HL-60 (cell line): ENCODE data around the gene ZNF48.

ENCODE experiments used
- DNase-seq, 2 experiments: peaks; one replicate each; pipeline ENCODE4 v3.0.0-alpha.2; 2010 to 2020; ENCODE audit warnings: low read depth in 1 of 2, low spot score in 1 of 2
- H3K27ac ChIP-seq: fragments of 250-450 bp; sonication (Bioruptor Pico); replicated peaks from 2 replicates; pipeline ENCODE4 v1.5.1; 2020; ENCODE audit warnings: mild to moderate bottlenecking, moderate library complexity
- H3K27me3 ChIP-seq: fragments of 250-450 bp; sonication (Bioruptor Pico); 2 replicates; pipeline ENCODE4 v1.5.1; 2021; ENCODE audit warnings: mild to moderate bottlenecking, moderate library complexity; ENCODE audit not compliant: insufficient read depth, poor library complexity, severe bottlenecking
- H3K4me3 ChIP-seq: replicated peaks from 2 replicates; pipeline ENCODE4 v1.5.1; 2011; ENCODE audit warnings: mild to moderate bottlenecking, control low read depth, low read length; ENCODE audit not compliant: insufficient read depth
- GABPA ChIP-seq: IDR thresholded peaks from 2 replicates; pipeline ENCODE4 v1.6.1; 2012; ENCODE audit warnings: low read depth
- POLR2AphosphoS5 ChIP-seq: IDR thresholded peaks from 2 replicates; pipeline ENCODE4 v1.6.1; 2012; ENCODE audit warnings: low read depth
- SPI1 ChIP-seq: IDR thresholded peaks from 2 replicates; pipeline ENCODE4 v1.6.1; 2012; ENCODE audit warnings: low read depth, mild to moderate bottlenecking, borderline replicate concordance
- TF ChIP-seq, protein P1 (sequence below): IDR thresholded peaks from 2 replicates; pipeline ENCODE4 v1.6.1; 2012; ENCODE audit warnings: low read depth; ENCODE audit not compliant: insufficient replicate concordance
- TF ChIP-seq, protein P2 (sequence below): IDR thresholded peaks from one replicate; pipeline ENCODE4 v1.5.1; 2011; ENCODE audit warnings: low read length, control low read depth, inconsistent platforms; ENCODE audit not compliant: insufficient read depth

The ZNF48 gene

DNA sequence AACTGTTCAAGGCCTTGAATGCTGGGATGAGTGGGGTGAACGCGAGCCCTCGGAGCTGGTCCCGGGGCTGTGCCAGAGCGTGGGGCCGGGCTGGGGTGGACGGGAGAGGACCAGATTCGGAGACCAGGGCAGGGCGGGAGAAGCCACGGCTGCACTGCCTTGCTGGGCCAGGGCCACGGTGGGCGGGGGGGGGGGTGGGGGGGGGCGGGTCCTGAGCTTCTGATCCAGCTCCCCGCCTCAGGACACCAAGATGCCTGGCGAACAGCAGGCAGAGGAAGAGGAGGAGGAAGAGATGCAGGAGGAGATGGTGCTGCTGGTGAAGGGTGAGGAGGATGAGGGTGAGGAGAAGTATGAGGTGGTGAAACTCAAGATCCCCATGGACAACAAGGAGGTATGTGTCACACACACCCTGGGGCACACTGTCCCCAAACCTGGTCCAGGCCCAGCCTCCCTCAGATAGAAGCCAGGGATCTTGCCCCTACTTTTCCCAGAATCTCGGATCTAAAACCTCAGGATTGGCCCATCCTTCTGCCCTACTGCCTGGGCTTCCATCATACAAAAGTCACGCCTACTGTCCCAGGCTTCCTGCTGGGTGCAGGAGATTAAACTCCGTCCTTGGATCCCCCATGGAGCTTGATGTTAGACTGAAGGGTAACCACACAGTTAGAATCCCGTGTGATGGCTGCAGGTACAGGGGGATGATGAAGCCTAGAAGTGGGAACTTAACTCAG is 12.7 kb downstream of the ZNF48 start:
- TF ChIP-seq SPI1: no peak
- TF ChIP-seq, protein P1, sequence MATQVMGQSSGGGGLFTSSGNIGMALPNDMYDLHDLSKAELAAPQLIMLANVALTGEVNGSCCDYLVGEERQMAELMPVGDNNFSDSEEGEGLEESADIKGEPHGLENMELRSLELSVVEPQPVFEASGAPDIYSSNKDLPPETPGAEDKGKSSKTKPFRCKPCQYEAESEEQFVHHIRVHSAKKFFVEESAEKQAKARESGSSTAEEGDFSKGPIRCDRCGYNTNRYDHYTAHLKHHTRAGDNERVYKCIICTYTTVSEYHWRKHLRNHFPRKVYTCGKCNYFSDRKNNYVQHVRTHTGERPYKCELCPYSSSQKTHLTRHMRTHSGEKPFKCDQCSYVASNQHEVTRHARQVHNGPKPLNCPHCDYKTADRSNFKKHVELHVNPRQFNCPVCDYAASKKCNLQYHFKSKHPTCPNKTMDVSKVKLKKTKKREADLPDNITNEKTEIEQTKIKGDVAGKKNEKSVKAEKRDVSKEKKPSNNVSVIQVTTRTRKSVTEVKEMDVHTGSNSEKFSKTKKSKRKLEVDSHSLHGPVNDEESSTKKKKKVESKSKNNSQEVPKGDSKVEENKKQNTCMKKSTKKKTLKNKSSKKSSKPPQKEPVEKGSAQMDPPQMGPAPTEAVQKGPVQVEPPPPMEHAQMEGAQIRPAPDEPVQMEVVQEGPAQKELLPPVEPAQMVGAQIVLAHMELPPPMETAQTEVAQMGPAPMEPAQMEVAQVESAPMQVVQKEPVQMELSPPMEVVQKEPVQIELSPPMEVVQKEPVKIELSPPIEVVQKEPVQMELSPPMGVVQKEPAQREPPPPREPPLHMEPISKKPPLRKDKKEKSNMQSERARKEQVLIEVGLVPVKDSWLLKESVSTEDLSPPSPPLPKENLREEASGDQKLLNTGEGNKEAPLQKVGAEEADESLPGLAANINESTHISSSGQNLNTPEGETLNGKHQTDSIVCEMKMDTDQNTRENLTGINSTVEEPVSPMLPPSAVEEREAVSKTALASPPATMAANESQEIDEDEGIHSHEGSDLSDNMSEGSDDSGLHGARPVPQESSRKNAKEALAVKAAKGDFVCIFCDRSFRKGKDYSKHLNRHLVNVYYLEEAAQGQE: no peak
- no peak for TF ChIP-seq POLR2AphosphoS5
- TF ChIP-seq GABPA: no peak
- TF ChIP-seq, protein P2, sequence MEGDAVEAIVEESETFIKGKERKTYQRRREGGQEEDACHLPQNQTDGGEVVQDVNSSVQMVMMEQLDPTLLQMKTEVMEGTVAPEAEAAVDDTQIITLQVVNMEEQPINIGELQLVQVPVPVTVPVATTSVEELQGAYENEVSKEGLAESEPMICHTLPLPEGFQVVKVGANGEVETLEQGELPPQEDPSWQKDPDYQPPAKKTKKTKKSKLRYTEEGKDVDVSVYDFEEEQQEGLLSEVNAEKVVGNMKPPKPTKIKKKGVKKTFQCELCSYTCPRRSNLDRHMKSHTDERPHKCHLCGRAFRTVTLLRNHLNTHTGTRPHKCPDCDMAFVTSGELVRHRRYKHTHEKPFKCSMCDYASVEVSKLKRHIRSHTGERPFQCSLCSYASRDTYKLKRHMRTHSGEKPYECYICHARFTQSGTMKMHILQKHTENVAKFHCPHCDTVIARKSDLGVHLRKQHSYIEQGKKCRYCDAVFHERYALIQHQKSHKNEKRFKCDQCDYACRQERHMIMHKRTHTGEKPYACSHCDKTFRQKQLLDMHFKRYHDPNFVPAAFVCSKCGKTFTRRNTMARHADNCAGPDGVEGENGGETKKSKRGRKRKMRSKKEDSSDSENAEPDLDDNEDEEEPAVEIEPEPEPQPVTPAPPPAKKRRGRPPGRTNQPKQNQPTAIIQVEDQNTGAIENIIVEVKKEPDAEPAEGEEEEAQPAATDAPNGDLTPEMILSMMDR: no peak
- H3K27ac ChIP-seq: peak overlapping the region; percentile 77
- peak overlapping the region; percentile 77 for H3K4me3 ChIP-seq
- no peak for DNase-seq
- no peaks in the 10 kb centered on the region for H3K27me3 ChIP-seq

DNA sequence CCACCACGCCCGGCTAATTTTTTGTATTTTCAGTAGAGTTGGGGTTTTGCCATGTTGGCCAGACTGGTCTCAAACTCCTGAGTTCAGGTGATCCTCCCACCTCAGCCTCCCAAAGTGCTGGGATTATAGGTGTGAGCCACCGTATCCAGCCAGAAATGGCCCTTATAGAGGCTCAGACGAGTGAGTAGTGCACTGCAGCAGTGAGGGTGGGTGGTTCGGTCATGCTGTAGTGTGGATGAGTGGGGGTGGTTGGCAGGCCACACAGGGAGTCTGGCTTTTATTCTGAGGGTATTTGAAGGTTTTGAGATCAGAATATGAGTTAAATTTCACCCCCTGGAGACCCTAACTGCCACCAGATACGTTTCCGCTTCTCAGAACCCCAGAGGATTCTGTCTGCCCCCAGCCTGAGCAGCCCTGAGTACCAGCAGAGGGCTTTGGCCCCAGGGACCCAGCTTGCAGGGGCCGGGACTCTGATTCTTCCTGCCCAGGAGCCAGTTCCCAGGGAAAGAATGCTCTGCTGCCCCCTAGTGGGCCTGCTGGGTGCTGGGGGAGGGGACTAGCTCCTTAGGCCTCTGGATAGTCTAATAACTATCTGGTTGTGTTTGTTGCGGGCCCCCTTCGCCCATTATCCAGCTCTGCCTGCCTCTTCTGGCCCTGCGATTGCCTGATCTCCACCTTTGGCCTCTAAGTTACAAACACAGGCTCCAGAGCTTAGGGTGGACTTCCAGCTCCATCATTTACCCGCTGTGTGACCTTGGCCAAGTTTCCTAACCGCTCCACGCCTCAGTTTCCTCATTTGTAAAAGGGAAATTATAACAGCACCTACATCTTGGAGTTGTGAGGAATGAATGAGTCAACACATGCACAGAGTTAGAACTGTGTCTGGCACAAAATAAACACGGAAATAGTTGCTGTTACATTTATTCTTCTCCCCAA is 14.2 kb downstream of the ZNF48 start:
- H3K27me3 ChIP-seq: no peaks in the 10 kb centered on the region
- TF ChIP-seq, protein P2: peak; percentile 93
- no peak for TF ChIP-seq POLR2AphosphoS5
- H3K4me3 ChIP-seq: no peak overlapping the region
- peak; percentile 63 to 93 for DNase-seq
- H3K27ac ChIP-seq: peak overlapping the region; percentile 32; the same call in 1 of the 2 replicates

DNA sequence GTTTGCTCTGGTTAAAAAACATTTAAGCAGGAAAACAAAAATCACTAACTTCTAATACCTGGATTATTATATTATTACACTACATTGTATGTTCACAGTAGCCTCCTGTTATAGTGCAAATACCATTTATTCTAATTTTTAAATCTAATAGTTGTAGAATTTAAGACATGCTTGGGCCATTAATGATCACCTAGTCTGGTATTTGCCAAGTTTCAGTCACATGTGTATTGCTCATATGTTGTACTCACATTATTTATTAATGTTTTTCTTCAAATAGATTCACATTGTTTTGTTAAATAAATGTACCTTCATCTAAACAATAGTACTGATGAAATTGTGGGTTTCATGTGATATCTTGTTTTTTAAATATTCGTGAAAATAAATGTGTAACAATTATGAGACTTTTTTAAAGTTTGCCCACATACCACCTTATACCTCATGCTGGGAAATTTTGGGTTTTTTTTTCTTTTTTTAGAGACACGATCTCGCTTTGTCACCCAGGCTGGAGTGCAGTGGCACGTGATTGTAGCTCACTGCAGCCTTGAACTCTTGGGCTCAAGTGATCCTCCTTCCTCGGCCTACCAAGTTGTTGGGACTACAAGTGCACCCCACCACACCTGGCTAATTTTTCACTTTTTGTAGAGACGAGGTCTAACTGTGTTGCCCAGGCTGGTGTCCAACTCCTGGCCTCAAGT is 18.0 kb downstream of the ZNF48 start:
- Histone ChIP-seq H3K27ac (no peak overlapping the region), H3K4me3 (no peak overlapping the region), H3K27me3 (no peaks in the 10 kb centered on the region)
- TF ChIP-seq, protein P2: no peak
- TF ChIP-seq SPI1: no peak
- no peak for DNase-seq

DNA sequence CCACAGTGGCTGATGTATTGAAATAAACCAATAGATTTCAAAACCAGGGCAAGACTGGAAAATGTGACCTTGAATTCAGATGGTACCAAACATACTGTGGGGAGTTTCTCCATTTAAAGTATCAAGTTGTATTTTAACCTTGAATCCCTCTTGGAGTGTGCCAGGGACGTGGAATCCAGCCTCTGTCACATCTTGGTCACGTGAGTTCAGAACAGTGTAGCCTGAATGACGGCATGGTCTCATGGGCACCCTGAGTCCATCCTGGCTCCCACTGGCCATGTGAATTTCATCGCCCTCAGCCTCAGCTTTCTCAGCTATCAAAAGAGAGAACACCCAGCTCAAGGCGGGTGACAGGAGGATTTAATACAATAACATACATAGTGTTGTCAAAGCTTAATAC is 18.9 kb downstream of the ZNF48 start:
- Histone ChIP-seq H3K27ac (no peak overlapping the region), H3K27me3 (no peaks in the 10 kb centered on the region), H3K4me3 (no peak overlapping the region)
- TF ChIP-seq SPI1 (no peak), GABPA (no peak), POLR2AphosphoS5 (no peak)
- TF ChIP-seq, protein P2: no peak
- TF ChIP-seq, protein P1: no peak
- DNase-seq: no peak
